Lung (tissue), 12 donors: ENCODE measurements around the gene KIAA1755. TPM values are rescaled to one million over a fixed set of nuclear protein-coding genes. Genes with fewer than 3 reads are reported as not detected.
"Not testable (repeated sequence)": the region's sequence is repeated elsewhere in the genome, so short reads cannot be mapped to it uniquely, and the experiment has no call there.

Experiments used
- ATAC-seq: fragments of 200-7000 bp; cut with Tn5 transposase; one replicate; pipeline ENCODE4 v1.9.1; 2020; ENCODE audit warnings: moderate number of reproducible peaks; ENCODE audit not compliant: insufficient read depth, low FRiP score
- DNase-seq, 3 donors: peaks; one replicate each; pipeline ENCODE4 v3.0.0-alpha.2; 2013 to 2017
- H3K27ac ChIP-seq, 2 donors: one replicate each; pipeline ENCODE4 v1.5.1; 2013; ENCODE audit warnings: mild to moderate bottlenecking in 2 of 2, moderate library complexity in 2 of 2, control low read depth in 1 of 2, inconsistent platforms in 1 of 2, low read depth in 1 of 2, low read length in 1 of 2
- H3K27me3 ChIP-seq, 3 donors: one replicate each; pipeline ENCODE4 v1.5.1; 2013; ENCODE audit warnings: low read length in 2 of 3; ENCODE audit not compliant: control insufficient read depth in 3 of 3, insufficient read depth in 3 of 3
- H3K36me3 ChIP-seq, 4 donors: one replicate each; pipeline ENCODE4 v1.5.1; 2013; ENCODE audit warnings: low read length in 4 of 4, mild to moderate bottlenecking in 1 of 4, moderate library complexity in 1 of 4; ENCODE audit not compliant: control insufficient read depth in 4 of 4, insufficient read depth in 4 of 4
- H3K4me1 ChIP-seq, 5 donors: one replicate each; pipeline ENCODE4 v1.5.1; 2013; ENCODE audit warnings: low read length in 5 of 5, mild to moderate bottlenecking in 2 of 5, moderate library complexity in 1 of 5; ENCODE audit not compliant: control insufficient read depth in 5 of 5, insufficient read depth in 5 of 5
- H3K4me3 ChIP-seq: one replicate; pipeline ENCODE4 v1.5.1; 2013; ENCODE audit warnings: mild to moderate bottlenecking, control low read depth, moderate library complexity
- H3K9ac ChIP-seq, 2 donors: one replicate each; pipeline ENCODE4 v1.5.1; 2013; ENCODE audit warnings: low read length in 2 of 2, control low read depth in 1 of 2; ENCODE audit not compliant: insufficient read depth in 1 of 2
- H3K9me3 ChIP-seq, 4 donors: one replicate each; pipeline ENCODE4 v1.5.1; 2013; ENCODE audit warnings: low read length in 3 of 4, mild to moderate bottlenecking in 1 of 4, moderate library complexity in 1 of 4; ENCODE audit not compliant: control insufficient read depth in 4 of 4, insufficient read depth in 3 of 4
- WGBS, 2 donors: extraction: QIAGEN DNeasy Blood & Tissue Kit; methylation state at CpG; one replicate each; pipeline ENCODE4 v1.1.7; 2013; 5-methylcytosine and 5-hydroxymethylcytosine counted together
- polyA plus RNA-seq, 2 donors: library from polyadenylated mRNA; stranded (reverse); fragments of 200-250 nt; gene quantifications; one replicate each; pipeline ENCODE4 v1.2.1, GENCODE V29; 2013
- total RNA-seq, 2 donors: library from RNA; depleted of rRNA in 1 of 2; stranded (reverse); fragments of >200 nt in 1 of 2; gene quantifications; one replicate each; pipeline ENCODE4 v1.2.1, GENCODE V29; 2014 to 2021
- TF ChIP-seq, protein P1 (sequence below): IDR thresholded peaks from 2 replicates; pipeline ENCODE4 v1.5.1; 2012; ENCODE audit warnings: mild to moderate bottlenecking; ENCODE audit errors: control extremely low read depth, extremely low read depth
- donor health status: control.
- donor health status: control.
- donor health status: Bipolar disorder and iron deficiency.
- donor health status: healthy.
- donor health status: DM: yes; HTN: yes; CAD: no.

The KIAA1755 gene
- total and polyA plus RNA-seq, 4 donors: 0.33 to 2.0 (median 1.3) TPM

DNA sequence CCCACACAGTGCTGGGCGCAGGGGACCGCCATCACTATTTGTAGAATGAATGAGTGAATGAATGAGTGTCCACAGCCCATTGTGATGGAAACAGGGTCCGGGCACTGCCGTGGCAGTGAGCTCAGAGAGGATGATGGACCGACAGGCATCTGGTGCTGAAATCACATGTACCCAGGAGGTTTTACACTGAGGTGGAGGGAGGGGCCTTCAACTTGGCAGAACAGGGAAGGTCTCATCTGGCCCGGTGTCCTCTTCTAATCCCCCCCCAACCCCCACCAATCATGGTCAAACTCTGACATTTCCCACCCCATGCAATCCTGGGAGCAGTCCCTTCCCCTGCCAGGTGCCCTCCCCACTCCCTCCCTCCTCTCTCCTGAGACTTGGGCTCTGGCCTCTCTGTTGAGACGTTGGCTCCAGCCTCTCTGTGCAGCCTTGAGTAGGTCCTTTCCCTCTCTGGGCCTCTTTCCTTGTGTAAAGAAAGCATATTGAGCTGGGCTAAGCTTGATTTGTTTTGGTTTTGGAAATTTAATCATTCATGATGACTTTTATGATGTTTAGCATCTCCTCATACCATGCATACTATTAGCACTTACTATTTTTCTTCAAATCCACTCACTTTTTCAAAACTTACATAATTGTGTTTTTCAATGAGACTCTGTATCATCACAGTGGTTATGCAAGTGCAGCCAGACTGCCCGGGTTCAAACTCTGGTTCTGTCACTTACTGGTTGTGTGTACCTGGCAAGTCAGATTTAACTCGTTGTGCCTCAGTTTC is 10.8 kb downstream of the KIAA1755 start:
- Histone ChIP-seq H3K9ac (no peak overlapping the region), H3K4me1 (peaks cover 0 to 33% (median 6%) of the 10 kb centered on the region in 5 donors), H3K27me3 (no peaks in the 10 kb centered on the region), H3K4me3 (no peak overlapping the region), H3K36me3 (no peaks in the 10 kb centered on the region), H3K27ac (no peak overlapping the region), H3K9me3 (peaks cover 0 to 3% (median 0%) of the 10 kb centered on the region in 4 donors)
- no peak for DNase-seq
- TF ChIP-seq, protein P1, sequence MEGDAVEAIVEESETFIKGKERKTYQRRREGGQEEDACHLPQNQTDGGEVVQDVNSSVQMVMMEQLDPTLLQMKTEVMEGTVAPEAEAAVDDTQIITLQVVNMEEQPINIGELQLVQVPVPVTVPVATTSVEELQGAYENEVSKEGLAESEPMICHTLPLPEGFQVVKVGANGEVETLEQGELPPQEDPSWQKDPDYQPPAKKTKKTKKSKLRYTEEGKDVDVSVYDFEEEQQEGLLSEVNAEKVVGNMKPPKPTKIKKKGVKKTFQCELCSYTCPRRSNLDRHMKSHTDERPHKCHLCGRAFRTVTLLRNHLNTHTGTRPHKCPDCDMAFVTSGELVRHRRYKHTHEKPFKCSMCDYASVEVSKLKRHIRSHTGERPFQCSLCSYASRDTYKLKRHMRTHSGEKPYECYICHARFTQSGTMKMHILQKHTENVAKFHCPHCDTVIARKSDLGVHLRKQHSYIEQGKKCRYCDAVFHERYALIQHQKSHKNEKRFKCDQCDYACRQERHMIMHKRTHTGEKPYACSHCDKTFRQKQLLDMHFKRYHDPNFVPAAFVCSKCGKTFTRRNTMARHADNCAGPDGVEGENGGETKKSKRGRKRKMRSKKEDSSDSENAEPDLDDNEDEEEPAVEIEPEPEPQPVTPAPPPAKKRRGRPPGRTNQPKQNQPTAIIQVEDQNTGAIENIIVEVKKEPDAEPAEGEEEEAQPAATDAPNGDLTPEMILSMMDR: no peak
- ATAC-seq: no peak
- 74 to 77% methylated on average over 9 of the region's 9 CpGs for WGBS, 2 donors

DNA sequence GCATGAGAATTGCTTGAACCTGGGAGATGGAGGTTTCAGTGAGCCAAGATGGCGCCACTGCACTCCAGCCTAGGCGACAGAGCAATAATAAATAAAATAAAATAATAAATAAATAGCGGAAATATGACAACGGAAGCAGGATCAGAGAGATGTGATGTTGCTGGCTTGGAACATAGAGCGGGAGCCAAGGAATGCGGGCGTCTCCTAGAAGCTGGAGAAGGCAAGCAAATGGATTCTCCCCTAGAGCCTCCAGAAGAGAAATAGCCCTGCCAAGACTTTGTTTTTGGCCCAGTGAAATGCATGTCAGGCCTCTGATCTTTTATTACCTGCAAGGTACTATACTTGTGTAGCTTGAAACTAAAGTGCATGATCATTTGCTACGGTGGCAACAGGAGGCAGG is 12.4 kb downstream of the KIAA1755 start:
- no peak overlapping the region for H3K27ac ChIP-seq

DNA sequence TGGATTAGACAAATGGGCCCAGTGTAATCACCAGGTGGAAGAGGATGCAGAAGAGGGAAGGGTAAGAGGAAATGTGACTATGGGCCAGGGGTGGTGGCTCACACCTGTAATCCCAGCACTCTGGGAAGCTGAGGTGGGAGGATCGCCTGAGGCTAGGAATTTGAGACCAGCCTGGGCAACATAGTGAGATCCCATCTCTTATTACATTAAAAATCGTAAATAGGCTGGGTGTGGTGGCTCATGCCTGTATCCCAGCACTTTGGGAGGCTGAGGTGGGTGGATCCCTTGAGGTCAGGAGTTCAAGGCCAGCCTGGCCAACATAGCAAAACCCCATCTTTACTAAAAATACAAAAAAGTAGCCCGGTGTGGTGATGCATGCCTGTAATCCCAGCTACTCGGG is 12.8 kb downstream of the KIAA1755 start:
- H3K4me3 ChIP-seq, H3K9ac ChIP-seq, H3K27me3 ChIP-seq, DNase-seq, ATAC-seq, H3K36me3 ChIP-seq, H3K27ac ChIP-seq: not testable (repeated sequence)
- Histone ChIP-seq H3K9me3 (peaks cover 0 to 11% (median 4%) of the 10 kb centered on the region in 4 donors), H3K4me1 (peaks cover 0 to 18% (median 6%) of the 10 kb centered on the region in 5 donors)
- 71 to 92% methylated on average over 4 of the region's 4 CpGs for WGBS, 2 donors

More for the DNA sequence above, 12.4 kb downstream of the KIAA1755 start:
- Histone ChIP-seq H3K4me1 (peaks cover 0 to 23% (median 6%) of the 10 kb centered on the region in 5 donors), H3K9me3 (peaks cover 0 to 9% (median 2%) of the 10 kb centered on the region in 4 donors), H3K27me3 (no peaks in the 10 kb centered on the region), H3K4me3 (no peak overlapping the region), H3K36me3 (no peaks in the 10 kb centered on the region), H3K9ac (no peak overlapping the region)
- no peak for DNase-seq
- TF ChIP-seq, protein P1: no peak
- no peak for ATAC-seq
- 81 to 84% methylated on average over 8 of the region's 8 CpGs for WGBS, 2 donors

DNA sequence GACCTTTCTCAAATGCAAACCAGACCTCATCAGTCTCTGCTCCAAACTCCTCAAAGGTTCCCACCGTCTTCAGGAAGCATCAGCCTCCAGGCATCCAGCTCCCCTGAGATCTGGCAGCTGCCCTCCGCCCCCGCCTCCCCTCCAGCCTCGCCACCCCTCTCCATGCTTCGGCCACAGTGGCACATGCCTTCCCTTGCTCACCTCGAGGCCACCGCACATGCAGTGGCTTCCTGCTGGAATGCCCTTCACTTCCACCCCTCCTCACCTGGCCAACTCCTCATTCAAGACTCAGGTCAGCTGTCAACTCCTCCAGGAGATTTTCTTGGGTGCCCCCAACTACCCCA is 13.4 kb downstream of the KIAA1755 start:
- no peak overlapping the region for H3K27ac ChIP-seq
- 80 to 83% methylated on average over 7 of the region's 7 CpGs for WGBS, 2 donors

More for the DNA sequence above, 13.4 kb downstream of the KIAA1755 start:
- H3K27me3 ChIP-seq: no peaks in the 10 kb centered on the region
- TF ChIP-seq, protein P1: no peak
- DNase-seq (no peak), ATAC-seq (no peak)
- H3K9me3 ChIP-seq: peaks cover 0 to 14% (median 4%) of the 10 kb centered on the region in 4 donors
- no peak overlapping the region for H3K4me3 ChIP-seq
- H3K36me3 ChIP-seq: no peaks in the 10 kb centered on the region
- peaks cover 0 to 13% (median 4%) of the 10 kb centered on the region in 5 donors for H3K4me1 ChIP-seq
- no peak overlapping the region for H3K9ac ChIP-seq
